ENCODE results near the gene UCMA. TPM values are rescaled to one million over a fixed set of nuclear protein-coding genes. Genes with fewer than 3 reads are reported as not detected.

UCMA gene
- total and polyA plus RNA-seq, 2 of the 4 experiments (the other 2 are of a cell fraction) = not detected

DNA sequence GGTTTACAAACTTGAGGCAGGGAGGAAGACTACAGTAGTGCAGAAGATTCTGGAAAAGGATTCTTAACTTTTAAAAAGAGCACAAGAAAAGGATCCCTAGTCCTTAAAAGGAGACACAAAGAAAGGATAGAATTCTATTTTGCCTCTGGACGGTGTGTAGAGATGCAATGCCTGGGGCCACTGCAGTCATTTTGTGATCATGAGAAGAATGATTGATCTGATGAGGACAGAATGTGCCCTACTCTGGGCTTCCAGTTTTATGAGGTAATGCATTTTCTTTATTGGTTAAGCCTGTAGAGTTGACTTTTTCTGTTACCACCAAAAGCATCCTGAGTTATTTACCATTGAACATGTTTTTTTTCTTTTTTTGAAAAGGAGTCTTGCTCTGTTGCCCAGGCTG, 28.3 kb upstream of the UCMA start:
- H3K9me3 ChIP-seq (ENCODE audit: control insufficient read depth, insufficient read depth, low read length) = no peaks in the 10 kb centered on the region
- no peak overlapping the region for H3K4me2 ChIP-seq (ENCODE audit: low read depth, low read length)
- H2AK9ac ChIP-seq (replicated peaks; ENCODE audit: low read depth, low read length, poor library complexity) = no peak overlapping the region
- DNase-seq = no peak
- BruUV-seq (replicated peaks) = no TSS peak
- TF ChIP-seq RFX5 (IDR thresholded peaks at IDR 0.05; ENCODE audit: low read depth, low read length) = no peak
- TF ChIP-seq POLR2A (IDR thresholded peaks at IDR 0.05; ENCODE audit: low read depth, low read length) = no peak
- TF ChIP-seq CTCF (conservative IDR thresholded peaks at IDR 0.05; ENCODE audit: low read depth, low read length) = no peak
- TF ChIP-seq ELK1 (IDR thresholded peaks at IDR 0.05; ENCODE audit: borderline replicate concordance, low read depth, low read length) = no peak
- no peak for TF ChIP-seq NFE2L2 (IDR thresholded peaks at IDR 0.05; ENCODE audit: low read depth, low read length)
- TF ChIP-seq MAFK (IDR thresholded peaks at IDR 0.05; ENCODE audit: low read depth, low read length) = no peak
- TF ChIP-seq BHLHE40 (IDR thresholded peaks at IDR 0.05; ENCODE audit: low read depth, low read length) = no peak
- no peak for TF ChIP-seq SMC3 (IDR thresholded peaks at IDR 0.05; ENCODE audit: low read depth, low read length)
- TF ChIP-seq RAD21 (IDR thresholded peaks at IDR 0.05; ENCODE audit: low read length) = no peak
- no peak for TF ChIP-seq USF2 (IDR thresholded peaks at IDR 0.05; ENCODE audit: low read depth, low read length)
- no peak for TF ChIP-seq MXI1 (IDR thresholded peaks at IDR 0.05; ENCODE audit: borderline replicate concordance, low read depth, low read length)
- TF ChIP-seq CHD1 (IDR thresholded peaks at IDR 0.05; ENCODE audit: low read depth, low read length) = no peak
- TF ChIP-seq MAZ (IDR thresholded peaks at IDR 0.05; ENCODE audit: borderline replicate concordance, low read depth, low read length) = no peak
- no peak for TF ChIP-seq CEBPB (IDR thresholded peaks at IDR 0.05; ENCODE audit: low read depth, low read length)
- TF ChIP-seq RCOR1 (IDR thresholded peaks at IDR 0.05; ENCODE audit: insufficient replicate concordance, low read length) = no peak
- no peak for TF ChIP-seq FOS (IDR thresholded peaks at IDR 0.05; ENCODE audit: low read depth, low read length)
- no peak overlapping the region for H2AFZ ChIP-seq (replicated peaks; ENCODE audit: low read length, poor library complexity)
- no peaks in the 10 kb centered on the region for H3K9me1 ChIP-seq (ENCODE audit: insufficient read depth, low read length)
- no peak overlapping the region for H3K18ac ChIP-seq (ENCODE audit: low read depth, low read length)
- no peak overlapping the region for H3K27ac ChIP-seq (ENCODE audit: insufficient read depth, low read length)
- no peaks in the 10 kb centered on the region for H3K36me3 ChIP-seq (ENCODE audit: control insufficient read depth, insufficient read depth, low read length)
- no peak for ATAC-seq (ENCODE audit: low read depth)
- H3K4me1 ChIP-seq (ENCODE audit: control insufficient read depth, insufficient read depth, low read length) = no peaks in the 10 kb centered on the region
- in situ Hi-C loops (cut with MboI; ENCODE audit: low sequenced_read_pairs) (no loop called here), dilution Hi-C loops (cut with HindIII; ENCODE audit: low sequenced_read_pairs, unreplicated experiment) (no loop called here), intact Hi-C loops (cut with micrococcal nuclease) (no loop called here)
- H4K8ac ChIP-seq (ENCODE audit: low read depth in 2 of 2, low read length in 2 of 2) = no peak overlapping the region
- H4K91ac ChIP-seq (ENCODE audit: insufficient read depth, low read depth, low read length) = no peak overlapping the region
- H3K4me3 ChIP-seq (ENCODE audit: insufficient read depth, low read depth, low read length) = no peak overlapping the region
- WGBS, 2 experiments (ENCODE audit: extremely low coverage in 2 of 2, insufficient read length in 1 of 2) = no CpG with 5 or more reads among the region's 1 CpG
- H3K4ac ChIP-seq (ENCODE audit: low read depth, low read length) = no peak overlapping the region
- no peak overlapping the region for H2BK120ac ChIP-seq (ENCODE audit: low read depth, low read length)
- H3K9ac ChIP-seq (ENCODE audit: low read depth, low read length) = no peak overlapping the region
- no peak overlapping the region for H2BK5ac ChIP-seq (ENCODE audit: low read depth, low read length, poor library complexity, severe bottlenecking)
- peaks cover 10% of the 10 kb centered on the region for H3K27me3 ChIP-seq (ENCODE audit: control insufficient read depth, insufficient read depth, low read length)
- POLR2A ChIA-PET (ENCODE audit: unreplicated experiment) = no interaction called here
- H3K79me1 ChIP-seq (ENCODE audit: low read depth in 1 of 2, low read length in 2 of 2) = no peaks in the 10 kb centered on the region
- CTCF ChIA-PET = no interaction called here
- no peak overlapping the region for H2BK20ac ChIP-seq (ENCODE audit: low read depth, low read length)
- no peak overlapping the region for H3K23ac ChIP-seq (ENCODE audit: low read depth, low read length)
- H3K14ac ChIP-seq (replicated peaks; ENCODE audit: low read depth, low read length) = no peak overlapping the region
- H2BK15ac ChIP-seq (ENCODE audit: low read depth, low read length) = no peak overlapping the region
- no peak overlapping the region for H4K5ac ChIP-seq (ENCODE audit: low read depth, low read length)
- no peaks in the 10 kb centered on the region for H4K20me1 ChIP-seq (ENCODE audit: insufficient read depth, low read length)
- H3K56ac ChIP-seq (ENCODE audit: extremely low read depth, insufficient read depth, low read length) = no peak overlapping the region
- H2AK5ac ChIP-seq (ENCODE audit: low read depth, low read length) = no peak overlapping the region
